Nephron progenitor cell (in vitro differentiated cells): ENCODE measurements around the gene MYNN.
A peak's percentile ranks its signal among the peaks of the same experiment; 100 is the strongest.

Experiments used
- DNase-seq: peaks from one replicate; pipeline ENCODE4 v3.0.0; 2021
- H3K27ac Mint-ChIP-seq: 2 replicates; pipeline ENCODE4 v1.8.0; 2021; ENCODE audit warnings: mild to moderate bottlenecking, moderate library complexity, mixed read lengths
- H3K27me3 Mint-ChIP-seq: 2 replicates; pipeline ENCODE4 v1.8.0; 2021; ENCODE audit warnings: mild to moderate bottlenecking, low read depth, mixed read lengths; ENCODE audit not compliant: poor library complexity
- H3K36me3 Mint-ChIP-seq: 2 replicates; pipeline ENCODE4 v1.8.0; 2021; ENCODE audit warnings: low read depth, mixed read lengths
- H3K4me1 Mint-ChIP-seq: 2 replicates; pipeline ENCODE4 v1.8.0; 2021; ENCODE audit warnings: mixed read lengths
- H3K4me3 Mint-ChIP-seq: 2 replicates; pipeline ENCODE4 v1.8.0; 2021; ENCODE audit warnings: mild to moderate bottlenecking, moderate library complexity, mixed read lengths
- H3K9me3 Mint-ChIP-seq: 2 replicates; pipeline ENCODE4 v1.8.0; 2021; ENCODE audit warnings: mild to moderate bottlenecking, moderate library complexity, mixed read lengths
- CTCF ChIP-seq: fragments of 200-600 bp; sonication (generic); IDR thresholded peaks from 2 replicates; pipeline ENCODE4 v1.5.0; 2021; ENCODE audit warnings: antibody characterized with exemption

Gene MYNN

GRCh38 chr3:169760479-169760878 lies 12.7 kb upstream of the MYNN start:
- peaks cover 11% of the 10 kb centered on the region for H3K36me3 Mint-ChIP-seq

GRCh38 chr3:169764312-169764881 lies 8.8 kb upstream of the MYNN start:
- H3K36me3 Mint-ChIP-seq = peaks cover 17% of the 10 kb centered on the region
- no peak for DNase-seq
- peak overlapping the region; percentile 89 for H3K4me3 Mint-ChIP-seq
- H3K27ac Mint-ChIP-seq = peak overlapping the region; percentile 62
- peaks cover 5% of the 10 kb centered on the region for H3K4me1 Mint-ChIP-seq
- H3K27me3 Mint-ChIP-seq = no peaks in the 10 kb centered on the region
- H3K9me3 Mint-ChIP-seq = peaks cover 31% of the 10 kb centered on the region
- TF ChIP-seq CTCF = no peak

More at GRCh38 chr3:169760479-169760878, 12.7 kb upstream of the MYNN start:
- Mint-ChIP-seq H3K4me1 (peaks cover 5% of the 10 kb centered on the region), H3K27me3 (peaks cover 4% of the 10 kb centered on the region), H3K4me3 (no peak overlapping the region), H3K27ac (no peak overlapping the region), H3K9me3 (peaks cover 19% of the 10 kb centered on the region)
- no peak for DNase-seq
- TF ChIP-seq CTCF = no peak

- Mint-ChIP-seq H3K4me1 (peaks cover 10% of the 10 kb centered on the region), H3K27ac (peak within 1 kb of the TSS; percentile 62), H3K9me3 (peaks cover 31% of the 10 kb centered on the region), H3K4me3 (peak within 1 kb of the TSS; percentile 89), H3K27me3 (peaks cover 3% of the 10 kb centered on the region), H3K36me3 (peaks cover 17% of the 10 kb centered on the region)
- DNase-seq = peak; percentile 51
- TF ChIP-seq CTCF = no peak
Measured at GRCh38 chr3:169764882-169765612, 8.1 kb upstream of the MYNN start, which contains the start of gene TERC. Gene TERC (minus strand): TSS chr3:169765060.

- DNase-seq = peak; percentile 81
- Mint-ChIP-seq H3K27ac (peak within 1 kb of the TSS; percentile 96), H3K4me1 (peaks cover 21% of the 10 kb centered on the region), H3K9me3 (peaks cover 18% of the 10 kb centered on the region), H3K36me3 (peaks cover 13% of the 10 kb centered on the region), H3K4me3 (peak within 1 kb of the TSS; percentile 92), H3K27me3 (peaks cover 7% of the 10 kb centered on the region)
- no peak for TF ChIP-seq CTCF
Measured at GRCh38 chr3:169769287-169770181, 3.7 kb upstream of the MYNN start, which contains the start of gene ACTRT3. Gene ACTRT3 (minus strand): TSS chr3:169769561. CDS start chr3:169769520, 41 bp downstream.

- H3K4me3 Mint-ChIP-seq = peak overlapping the region; percentile 100
- peaks cover 15% of the 10 kb centered on the region for H3K36me3 Mint-ChIP-seq
- peaks cover 7% of the 10 kb centered on the region for H3K27me3 Mint-ChIP-seq
- H3K27ac Mint-ChIP-seq = peak overlapping the region; percentile 100
- H3K4me1 Mint-ChIP-seq = peaks cover 37% of the 10 kb centered on the region
- TF ChIP-seq CTCF = no peak
- no peaks in the 10 kb centered on the region for H3K9me3 Mint-ChIP-seq
- peak; percentile 65 for DNase-seq
Measured at GRCh38 chr3:169771497-169772304, 1.5 kb upstream of the MYNN start.
